ENCODE measurements around the gene PTPN23.

The PTPN23 gene

DNA sequence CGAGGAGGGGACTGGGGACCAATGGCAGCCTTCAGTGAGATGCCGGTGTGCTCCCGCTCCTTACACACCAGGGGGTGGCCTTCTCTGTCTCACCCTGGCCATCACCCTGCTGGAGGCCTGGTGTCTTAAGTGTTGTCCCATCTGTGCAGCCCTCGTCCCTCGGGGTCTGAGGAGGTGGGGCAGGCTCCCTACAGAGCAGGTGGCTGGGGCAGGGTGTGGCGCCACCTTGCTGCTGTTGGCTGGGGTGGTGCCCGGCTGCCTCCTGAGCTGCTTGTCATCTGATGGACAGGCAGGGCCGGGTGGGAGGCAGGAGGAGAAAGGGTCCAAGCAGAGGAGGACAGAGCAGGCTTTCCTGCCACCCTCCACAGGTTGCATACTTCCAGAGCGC lies 25.9 kb downstream of the PTPN23 start:
- DNase-seq: no peak

DNA sequence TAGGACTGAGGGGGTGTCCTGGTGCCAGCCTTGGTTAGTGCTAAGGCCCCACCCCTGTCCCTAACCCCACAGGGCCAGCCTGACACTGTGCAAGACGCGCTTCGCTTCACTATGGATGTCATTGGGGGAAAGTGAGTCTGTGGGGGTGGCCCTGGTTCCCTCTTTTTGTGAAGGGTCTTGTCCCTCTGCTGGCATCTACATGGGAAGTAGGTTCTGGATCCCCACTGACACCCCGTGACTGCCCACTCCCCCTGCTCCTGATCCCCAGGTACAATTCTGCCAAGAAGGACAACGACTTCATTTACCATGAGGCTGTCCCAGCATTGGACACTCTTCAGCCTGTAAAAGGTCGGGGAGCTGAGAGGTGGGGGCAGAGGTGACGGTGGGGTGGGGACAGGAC lies 26.4 kb downstream of the PTPN23 start:
- DNase-seq: no peak

DNA sequence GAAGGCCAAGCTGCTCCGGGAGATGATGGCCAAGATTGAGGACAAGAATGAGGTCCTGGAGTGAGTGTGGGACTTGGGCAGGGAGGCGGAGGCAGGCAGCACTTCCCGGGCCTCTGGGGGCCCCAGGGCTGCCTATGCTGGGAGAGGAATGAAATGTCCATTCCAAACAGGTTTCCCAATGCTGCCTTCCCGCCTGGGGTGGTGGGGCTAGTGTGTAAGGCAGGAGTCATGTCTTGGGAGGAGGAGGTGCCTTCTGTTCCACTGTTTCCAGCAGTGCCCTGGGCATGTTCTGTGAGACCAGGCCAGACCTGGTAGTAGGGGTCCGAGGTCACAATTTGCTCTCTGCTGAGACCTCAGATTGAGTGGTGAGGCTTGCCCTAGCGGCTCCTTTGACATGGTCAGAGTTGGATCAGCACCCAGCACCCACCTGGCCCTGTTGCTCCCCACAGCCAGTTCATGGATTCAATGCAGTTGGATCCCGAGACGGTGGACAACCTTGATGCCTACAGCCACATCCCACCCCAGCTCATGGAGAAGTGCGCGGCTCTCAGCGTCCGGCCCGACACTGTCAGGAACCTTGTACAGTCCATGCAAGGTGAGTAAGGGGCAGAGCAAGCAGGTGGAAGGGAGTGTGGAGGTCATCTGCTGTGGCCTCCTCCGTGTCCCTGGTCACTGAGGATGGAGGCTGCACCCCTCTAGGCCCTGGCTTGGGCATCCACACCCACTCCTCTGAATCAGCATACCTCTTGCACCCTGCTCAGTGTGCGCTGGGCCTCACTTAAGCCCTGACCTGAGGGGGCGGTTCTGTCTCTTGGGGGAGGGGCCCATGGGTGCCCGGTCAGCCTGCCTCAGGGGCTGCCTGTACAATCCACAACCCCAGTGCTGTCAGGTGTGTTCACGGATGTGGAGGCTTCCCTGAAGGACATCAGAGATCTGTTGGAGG lies 27.3 kb downstream of the PTPN23 start:
- DNase-seq: no peak

DNA sequence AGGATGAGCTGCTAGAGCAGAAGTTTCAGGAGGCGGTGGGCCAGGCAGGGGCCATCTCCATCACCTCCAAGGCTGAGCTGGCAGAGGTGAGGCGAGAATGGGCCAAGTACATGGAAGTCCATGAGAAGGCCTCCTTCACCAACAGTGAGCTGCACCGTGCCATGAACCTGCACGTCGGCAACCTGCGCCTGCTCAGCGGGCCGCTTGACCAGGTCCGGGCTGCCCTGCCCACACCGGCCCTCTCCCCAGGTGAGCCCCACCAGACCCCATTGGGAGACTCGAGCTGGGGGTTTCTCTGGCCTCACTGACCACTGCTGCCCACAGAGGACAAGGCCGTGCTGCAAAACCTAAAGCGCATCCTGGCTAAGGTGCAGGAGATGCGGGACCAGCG lies 28.0 kb downstream of the PTPN23 start:
- DNase-seq: no peak

DNA sequence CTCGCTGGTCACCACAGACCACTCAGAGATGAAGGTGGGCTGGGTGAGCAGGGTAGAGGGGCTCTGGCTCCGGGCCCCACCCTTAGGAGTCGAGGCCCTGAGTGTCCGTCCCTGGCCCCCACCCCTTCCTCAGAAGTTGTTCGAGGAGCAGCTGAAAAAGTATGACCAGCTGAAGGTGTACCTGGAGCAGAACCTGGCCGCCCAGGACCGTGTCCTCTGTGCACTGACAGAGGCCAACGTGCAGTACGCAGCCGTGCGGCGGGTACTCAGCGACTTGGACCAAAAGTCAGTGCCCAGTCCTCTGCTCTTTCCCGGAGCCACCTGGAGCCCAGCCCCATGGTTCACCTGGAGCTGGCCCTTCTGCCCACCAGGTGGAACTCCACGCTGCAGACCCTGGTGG lies 28.5 kb downstream of the PTPN23 start:
- DNase-seq: no peak

DNA sequence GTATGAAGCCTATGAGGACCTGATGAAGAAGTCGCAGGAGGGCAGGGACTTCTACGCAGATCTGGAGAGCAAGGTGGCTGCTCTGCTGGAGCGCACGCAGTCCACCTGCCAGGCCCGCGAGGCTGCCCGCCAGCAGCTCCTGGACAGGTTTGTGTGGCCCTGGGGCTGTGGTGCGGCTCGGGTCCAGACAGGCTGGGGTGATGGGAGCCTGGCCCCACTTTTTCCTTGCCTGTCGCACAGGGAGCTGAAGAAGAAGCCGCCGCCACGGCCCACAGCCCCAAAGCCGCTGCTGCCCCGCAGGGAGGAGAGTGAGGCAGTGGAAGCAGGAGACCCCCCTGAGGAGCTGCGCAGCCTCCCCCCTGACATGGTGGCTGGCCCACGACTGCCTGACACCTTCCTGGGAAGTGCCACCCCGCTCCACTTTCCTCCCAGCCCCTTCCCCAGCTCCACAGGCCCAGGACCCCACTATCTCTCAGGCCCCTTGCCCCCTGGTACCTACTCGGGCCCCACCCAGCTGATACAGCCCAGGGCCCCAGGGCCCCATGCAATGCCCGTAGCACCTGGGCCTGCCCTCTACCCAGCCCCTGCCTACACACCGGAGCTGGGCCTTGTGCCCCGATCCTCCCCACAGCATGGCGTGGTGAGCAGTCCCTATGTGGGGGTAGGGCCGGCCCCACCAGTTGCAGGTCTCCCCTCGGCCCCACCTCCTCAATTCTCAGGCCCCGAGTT lies 29.0 kb downstream of the PTPN23 start:
- DNase-seq: no peak

DNA sequence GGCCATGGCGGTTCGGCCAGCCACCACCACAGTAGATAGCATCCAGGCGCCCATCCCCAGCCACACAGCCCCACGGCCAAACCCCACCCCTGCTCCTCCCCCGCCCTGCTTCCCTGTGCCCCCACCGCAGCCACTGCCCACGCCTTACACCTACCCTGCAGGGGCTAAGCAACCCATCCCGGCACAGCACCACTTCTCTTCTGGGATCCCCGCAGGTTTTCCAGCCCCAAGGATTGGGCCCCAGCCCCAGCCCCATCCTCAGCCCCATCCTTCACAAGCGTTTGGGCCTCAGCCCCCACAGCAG lies 29.5 kb downstream of the PTPN23 start:
- DNase-seq: no peak

DNA sequence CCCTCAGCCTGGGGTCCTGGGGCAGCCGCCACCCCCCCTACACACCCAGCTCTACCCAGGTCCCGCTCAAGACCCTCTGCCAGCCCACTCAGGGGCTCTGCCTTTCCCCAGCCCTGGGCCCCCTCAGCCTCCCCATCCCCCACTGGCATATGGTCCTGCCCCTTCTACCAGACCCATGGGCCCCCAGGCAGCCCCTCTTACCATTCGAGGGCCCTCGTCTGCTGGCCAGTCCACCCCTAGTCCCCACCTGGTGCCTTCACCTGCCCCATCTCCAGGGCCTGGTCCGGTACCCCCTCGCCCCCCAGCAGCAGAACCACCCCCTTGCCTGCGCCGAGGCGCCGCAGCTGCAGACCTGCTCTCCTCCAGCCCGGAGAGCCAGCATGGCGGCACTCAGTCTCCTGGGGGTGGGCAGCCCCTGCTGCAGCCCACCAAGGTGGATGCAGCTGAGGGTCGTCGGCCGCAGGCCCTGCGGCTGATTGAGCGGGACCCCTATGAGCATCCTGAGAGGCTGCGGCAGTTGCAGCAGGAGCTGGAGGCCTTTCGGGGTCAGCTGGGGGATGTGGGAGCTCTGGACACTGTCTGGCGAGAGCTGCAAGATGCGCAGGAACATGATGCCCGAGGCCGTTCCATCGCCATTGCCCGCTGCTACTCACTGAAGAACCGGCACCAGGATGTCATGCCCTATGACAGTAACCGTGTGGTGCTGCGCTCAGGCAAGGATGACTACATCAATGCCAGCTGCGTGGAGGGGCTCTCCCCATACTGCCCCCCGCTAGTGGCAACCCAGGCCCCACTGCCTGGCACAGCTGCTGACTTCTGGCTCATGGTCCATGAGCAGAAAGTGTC lies 30.2 kb downstream of the PTPN23 start:
- DNase-seq: no peak

DNA sequence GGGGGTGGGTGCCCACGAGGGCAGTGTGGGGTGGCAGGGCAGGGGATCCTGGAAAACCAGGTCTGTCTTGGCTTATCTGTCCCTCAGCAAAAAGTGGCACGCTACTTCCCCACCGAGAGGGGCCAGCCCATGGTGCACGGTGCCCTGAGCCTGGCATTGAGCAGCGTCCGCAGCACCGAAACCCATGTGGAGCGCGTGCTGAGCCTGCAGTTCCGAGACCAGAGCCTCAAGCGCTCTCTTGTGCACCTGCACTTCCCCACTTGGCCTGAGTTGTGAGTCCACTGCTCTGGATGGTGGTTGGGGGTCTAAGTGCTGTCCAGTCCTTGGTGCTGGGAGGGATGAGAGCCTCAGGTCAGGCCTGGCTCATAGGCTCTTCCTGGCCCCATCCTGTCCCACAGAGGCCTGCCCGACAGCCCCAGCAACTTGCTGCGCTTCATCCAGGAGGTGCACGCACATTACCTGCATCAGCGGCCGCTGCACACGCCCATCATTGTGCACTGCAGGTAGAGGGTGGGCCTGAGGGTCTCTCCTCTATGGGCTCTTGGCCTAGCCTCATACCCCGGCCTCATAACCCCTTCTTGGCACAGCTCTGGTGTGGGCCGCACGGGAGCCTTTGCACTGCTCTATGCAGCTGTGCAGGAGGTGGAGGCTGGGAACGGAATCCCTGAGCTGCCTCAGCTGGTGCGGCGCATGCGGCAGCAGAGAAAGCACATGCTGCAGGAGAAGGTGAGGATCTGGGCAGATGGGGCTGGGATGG lies 31.1 kb downstream of the PTPN23 start:
- no peak for DNase-seq

DNA sequence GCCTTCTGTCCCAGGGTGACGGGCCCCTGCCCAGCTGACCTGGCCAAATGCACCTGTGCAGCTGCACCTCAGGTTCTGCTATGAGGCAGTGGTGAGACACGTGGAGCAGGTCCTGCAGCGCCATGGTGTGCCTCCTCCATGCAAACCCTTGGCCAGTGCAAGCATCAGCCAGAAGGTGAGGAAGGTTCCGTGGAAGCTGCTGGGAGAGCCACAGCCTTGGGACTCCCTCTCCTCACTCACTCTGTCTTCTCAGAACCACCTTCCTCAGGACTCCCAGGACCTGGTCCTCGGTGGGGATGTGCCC lies 31.6 kb downstream of the PTPN23 start:
- no peak for DNase-seq

DNA sequence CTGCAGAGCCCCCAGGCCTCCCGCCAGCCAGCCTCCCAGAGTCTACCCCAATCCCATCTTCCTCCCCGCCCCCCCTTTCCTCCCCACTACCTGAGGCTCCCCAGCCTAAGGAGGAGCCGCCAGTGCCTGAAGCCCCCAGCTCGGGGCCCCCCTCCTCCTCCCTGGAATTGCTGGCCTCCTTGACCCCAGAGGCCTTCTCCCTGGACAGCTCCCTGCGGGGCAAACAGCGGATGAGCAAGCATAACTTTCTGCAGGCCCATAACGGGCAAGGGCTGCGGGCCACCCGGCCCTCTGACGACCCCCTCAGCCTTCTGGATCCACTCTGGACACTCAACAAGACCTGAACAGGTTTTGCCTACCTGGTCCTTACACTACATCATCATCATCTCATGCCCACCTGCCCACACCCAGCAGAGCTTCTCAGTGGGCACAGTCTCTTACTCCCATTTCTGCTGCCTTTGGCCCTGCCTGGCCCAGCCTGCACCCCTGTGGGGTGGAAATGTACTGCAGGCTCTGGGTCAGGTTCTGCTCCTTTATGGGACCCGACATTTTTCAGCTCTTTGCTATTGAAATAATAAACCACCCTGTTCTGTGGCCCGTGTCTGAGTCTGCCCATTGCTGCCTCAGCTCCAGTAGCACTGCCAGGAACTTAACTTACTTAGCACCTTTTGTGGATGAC lies 32.2 kb downstream of the PTPN23 start:
- no peak for DNase-seq

DNA sequence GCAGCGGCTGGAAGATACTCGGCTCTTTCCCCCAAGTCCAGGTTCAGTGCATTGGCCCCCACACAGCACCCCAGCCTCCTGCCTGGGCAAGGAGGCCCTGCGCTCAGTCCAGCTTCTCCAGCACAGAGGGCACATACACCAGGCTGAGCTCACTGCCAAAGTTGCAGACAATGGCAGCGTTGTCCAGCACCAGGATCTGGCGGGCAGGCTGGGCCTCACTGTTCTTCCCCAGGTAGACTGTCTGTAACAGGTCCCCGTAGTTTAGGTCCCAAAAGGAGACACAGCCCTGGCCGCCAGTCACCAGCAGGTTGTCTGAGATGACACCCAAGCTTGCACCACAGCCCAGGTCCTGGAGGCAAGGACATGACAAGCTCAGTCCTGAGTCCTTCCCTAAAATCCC lies 32.9 kb downstream of the PTPN23 start:
- DNase-seq: no peak

DNA sequence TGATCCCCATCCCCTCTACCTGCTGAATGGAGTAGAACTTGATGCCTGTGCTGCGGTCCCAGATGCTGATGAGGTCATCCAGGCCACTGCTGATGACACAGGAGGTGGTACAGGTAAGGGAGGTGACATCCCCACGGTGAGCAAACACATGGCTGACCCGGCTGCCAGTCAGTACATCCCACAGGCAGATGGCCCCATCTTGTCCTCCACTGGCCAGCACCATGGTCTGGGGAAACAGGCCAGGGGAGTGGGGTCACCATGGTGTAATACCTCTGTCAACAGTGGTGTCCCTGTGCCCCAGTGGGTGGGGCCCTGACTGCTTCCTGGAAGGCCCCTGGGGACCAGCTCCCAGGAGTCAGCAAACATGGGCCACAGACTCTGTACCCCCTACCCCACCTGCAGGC lies 33.3 kb downstream of the PTPN23 start:
- DNase-seq: no peak

DNA sequence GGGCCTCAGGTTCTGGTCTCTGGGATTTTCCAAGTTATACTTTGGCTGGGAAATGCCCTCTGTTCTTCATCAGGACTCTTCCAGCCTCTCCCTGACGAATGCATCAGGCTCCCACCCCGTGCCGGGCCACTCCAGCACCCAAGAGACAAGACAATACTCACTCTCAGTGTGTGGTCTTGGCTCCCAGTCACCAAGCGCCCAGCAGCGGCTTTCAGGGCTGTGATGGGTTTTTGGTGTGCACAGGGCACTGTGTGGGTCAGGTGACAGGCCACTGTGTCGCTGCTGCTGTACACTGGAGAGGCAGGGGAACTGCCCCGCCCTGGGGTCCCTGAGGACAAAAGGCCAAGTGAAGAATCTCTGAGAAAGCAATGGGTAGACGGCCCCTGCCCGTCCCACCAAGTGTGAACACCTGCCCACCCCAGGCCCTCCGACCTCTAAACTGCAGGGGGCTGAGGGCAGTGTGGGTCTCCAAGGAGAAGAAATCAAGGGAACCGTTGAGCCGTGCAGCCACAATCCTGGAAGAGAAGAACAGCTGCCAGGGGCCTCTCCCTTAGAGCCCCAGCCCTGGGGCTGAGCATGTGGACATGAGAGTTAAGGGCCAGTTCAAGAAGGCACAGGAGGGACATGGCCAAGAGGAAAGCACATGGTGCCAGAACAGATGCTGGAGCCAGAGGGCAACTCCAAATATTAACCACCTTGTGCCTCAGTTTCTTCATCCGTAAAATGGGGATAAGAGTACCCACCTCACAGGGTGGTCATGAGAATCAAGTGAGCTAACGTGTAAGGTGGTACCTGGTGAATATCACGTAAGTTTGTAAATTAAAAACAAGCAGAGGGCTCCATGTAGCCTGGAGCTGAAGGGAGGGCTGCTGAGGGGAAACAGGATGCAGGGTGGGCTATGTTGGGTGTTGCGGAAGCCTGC lies 34.1 kb downstream of the PTPN23 start:
- no peak for DNase-seq

DNA sequence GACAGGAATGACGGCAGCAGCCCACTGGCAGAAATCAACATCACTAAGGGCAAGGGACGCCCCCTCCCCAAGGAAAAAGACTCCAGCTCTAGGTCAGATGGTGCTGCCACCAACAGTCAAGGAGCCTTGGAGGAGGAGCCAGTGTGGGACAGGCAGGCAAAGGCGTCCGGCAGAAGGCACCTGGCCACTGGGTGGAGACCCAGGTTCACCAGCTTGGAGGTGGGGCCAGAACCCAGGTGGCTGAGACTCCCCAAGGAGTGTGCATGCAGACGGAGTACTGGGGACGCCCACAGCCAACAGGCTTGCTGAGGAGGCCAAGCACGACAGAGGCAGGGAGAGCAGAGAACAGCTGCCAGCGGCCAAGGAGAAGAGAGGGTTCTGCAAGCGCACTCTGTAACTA lies 35.2 kb downstream of the PTPN23 start:
- DNase-seq: no peak

DNA sequence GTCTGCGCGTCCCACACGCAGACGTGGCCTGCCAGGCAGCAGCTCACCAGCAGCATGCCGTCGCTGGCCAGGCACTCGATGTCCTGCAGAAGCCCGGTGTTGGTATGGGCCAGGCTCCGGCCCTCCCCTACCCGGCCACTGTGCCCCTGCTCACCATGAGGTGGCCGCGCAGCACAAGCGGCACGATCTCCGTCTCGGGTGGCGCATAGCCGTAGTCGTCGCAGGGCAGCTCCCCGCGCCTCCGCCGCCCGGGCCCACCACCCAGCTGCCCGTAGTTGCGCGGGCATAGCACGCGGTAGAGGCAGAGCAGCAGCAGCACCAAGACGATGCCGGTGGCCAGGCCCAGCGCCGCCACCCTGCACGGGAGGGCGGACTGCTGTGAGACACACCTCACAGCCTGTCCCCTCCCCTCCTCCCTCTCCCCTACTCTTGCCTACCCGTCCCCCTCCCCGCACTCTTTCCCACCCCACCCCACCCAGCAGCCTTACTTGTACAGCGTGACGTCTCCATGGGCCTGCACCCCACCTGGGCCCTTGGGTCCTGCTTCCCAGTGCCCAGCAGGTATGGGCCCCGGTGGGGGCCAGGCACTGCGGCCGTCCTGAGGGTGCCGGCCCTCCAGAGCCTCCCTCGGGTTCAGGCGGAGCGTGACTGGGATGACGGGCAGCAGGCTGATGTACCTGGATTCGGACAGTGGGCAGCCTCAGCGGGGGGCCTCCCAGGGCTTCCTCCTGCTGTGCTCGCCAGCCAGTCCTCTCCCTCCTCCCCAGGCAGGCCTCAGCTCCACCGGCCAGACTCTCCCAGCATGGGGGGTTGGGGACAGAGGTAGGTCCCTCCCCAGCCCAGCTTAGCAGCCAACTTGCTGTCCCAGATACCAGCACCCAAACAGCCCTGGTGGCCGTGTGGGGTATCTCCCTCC lies 37.6 kb downstream of the PTPN23 start:
- DNase-seq: no peak

DNA sequence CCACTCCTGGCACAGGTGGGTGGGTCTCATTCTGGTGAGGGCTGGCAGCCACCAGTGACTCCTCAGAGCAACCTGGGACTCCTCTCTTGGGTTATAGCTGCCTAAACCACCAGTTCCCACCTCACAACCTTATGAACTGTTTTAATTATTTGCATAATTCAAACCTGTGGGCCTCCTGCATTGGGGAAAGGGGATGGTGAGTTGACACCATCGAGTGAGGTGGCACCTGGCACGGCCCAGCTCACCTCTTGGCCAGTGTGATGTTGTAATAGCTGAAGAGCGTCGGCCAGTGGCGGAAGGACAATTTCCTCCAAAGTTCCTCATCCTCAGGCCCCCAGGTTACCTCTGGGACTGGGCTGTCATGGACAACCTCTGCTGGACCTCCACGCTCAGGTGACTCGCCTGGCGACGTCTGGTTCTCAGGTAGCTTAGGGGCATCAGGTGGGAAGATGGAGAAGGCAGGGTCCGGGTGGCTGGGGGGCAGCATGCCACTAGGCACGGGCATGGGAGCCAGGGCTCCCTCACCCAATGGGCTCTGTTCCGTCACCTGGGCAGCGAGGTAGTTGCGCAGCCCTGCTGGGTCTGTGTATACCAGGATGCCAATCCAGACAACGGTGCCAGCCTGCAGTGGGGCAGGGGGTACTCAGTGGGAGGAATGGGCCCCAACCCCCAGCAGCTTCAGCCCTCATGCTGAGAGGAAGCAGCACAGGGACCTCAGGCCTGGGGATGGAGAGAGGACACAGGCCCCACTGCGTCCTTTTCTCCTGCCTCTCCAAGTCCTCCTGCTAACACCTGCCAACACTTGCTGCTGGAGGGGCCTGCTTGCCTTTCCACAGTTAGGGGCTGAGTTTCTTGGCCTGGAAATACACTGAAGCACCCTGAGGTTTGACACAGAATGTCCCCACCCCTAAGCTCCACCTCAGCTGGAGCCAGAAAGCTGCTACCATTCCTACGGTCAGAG lies 38.5 kb downstream of the PTPN23 start:
- DNase-seq: no peak

DNA sequence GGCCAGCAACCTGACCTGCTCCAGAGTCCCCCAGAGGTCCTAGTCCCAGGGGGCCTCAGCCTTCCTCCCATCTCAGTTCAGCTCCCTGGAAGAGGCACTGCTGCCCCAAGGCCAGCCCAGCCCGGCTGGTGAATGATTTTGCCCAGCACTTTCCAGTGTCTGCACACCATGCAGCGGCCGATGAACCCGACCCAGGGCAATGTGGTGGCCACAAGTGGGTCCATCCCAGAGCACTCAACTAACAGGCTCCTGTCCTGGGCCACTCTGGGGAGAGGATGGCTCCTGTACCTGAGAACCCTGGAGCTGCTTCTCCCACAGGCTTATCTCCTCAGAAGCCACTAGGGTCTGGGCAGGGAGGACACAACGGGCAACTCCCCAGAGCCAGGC lies 39.2 kb downstream of the PTPN23 start:
- no peak for DNase-seq

Measured in inflammatory macrophage treated with lipopolysaccharide for 1 hour (primary cell).